Esophagus (tissue), 2 donors: ENCODE results near the gene SCARB2. TPM values are rescaled to one million over a fixed set of nuclear protein-coding genes. Genes with fewer than 3 reads are reported as not detected.

Experiments
- polyA plus RNA-seq, 2 donors: library from polyadenylated mRNA; stranded (reverse); fragments of 200-250 nt; gene quantifications; one replicate each; pipeline ENCODE4 v1.2.3, GENCODE V29; 2013
- donor health status: healthy with polysubstance abuse.
- donor health status: Bipolar disorder and iron deficiency.

The SCARB2 gene
- polyA plus RNA-seq, 2 donors, result 21.7 to 26.3 TPM

Other genes starting within 250 kb of the SCARB2 start
- gene SDAD1, start 222.9 kb downstream of the SCARB2 start, polyA plus RNA-seq, result 10 to 100 TPM in 1 of 2 donors, 1 to 10 TPM in 1; 6.5 to 14.0 TPM
- under 1 TPM; 0.22 to 0.29 TPM for gene CXCL9, start 206.3 kb downstream of the SCARB2 start, polyA plus RNA-seq
- gene CXCL10, start 190.3 kb downstream of the SCARB2 start, polyA plus RNA-seq, result under 1 TPM; 0.73 to 0.77 TPM
- gene CXCL11, start 177.8 kb downstream of the SCARB2 start, polyA plus RNA-seq, result under 1 TPM in 1 of 2 donors, not detected in 1; 0.07 TPM
- under 1 TPM; 0.29 to 0.31 TPM for gene ART3, start 139.1 kb downstream of the SCARB2 start, polyA plus RNA-seq
- 10 to 100 TPM; 18.0 to 18.4 TPM for gene NUP54, start 65.4 kb downstream of the SCARB2 start, polyA plus RNA-seq
- under 1 TPM; 0.47 to 0.71 TPM for gene FAM47E, start 37.9 kb upstream of the SCARB2 start, polyA plus RNA-seq
- 1 to 10 TPM in 1 of 2 donors, under 1 TPM in 1; 0.71 to 2.7 TPM for gene STBD1, start 92.9 kb upstream of the SCARB2 start, polyA plus RNA-seq
- under 1 TPM; 0.01 to 0.02 TPM for gene CCDC158, start 207.3 kb upstream of the SCARB2 start, polyA plus RNA-seq
- gene SHROOM3, start 221.4 kb upstream of the SCARB2 start, polyA plus RNA-seq, result 10 to 100 TPM; 14.2 to 15.3 TPM